Measurements from ENCODE around the gene ZNF280B. TPM values are rescaled to one million over a fixed set of nuclear protein-coding genes. Genes with fewer than 3 reads are reported as not detected.
"Not testable (repeated sequence)": the region's sequence is repeated elsewhere in the genome, so short reads cannot be mapped to it uniquely, and the experiment has no call there.

Gene ZNF280B
- total and polyA plus RNA-seq, 2 experiments from 2014 or later, result 0.86 to 1.9 TPM

DNA sequence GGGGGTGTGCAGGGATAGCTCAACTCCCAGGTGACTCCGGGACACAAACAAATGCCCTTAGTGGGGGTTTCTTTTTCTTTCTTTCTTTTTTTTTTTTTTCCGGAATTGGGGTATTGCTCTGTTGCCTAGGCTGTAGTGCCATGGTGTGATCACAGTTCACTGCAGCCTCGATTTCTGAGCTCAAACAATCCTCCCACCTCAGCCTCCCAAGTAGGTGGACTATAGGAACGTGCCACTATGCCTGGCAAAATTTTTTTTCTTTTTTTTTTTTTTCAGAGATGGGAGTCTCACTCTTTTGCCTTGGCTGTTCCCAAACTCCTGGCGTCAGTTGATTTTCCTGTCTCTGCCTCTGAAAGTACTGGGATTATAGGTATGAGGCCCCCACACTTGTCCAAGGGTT lies 25.3 kb upstream of the ZNF280B start:
- no peak for DNase-seq (ENCODE audit: low read depth in 1 of 2, low spot score in 1 of 2)
- Histone ChIP-seq H3K4me1 (ENCODE audit: low read depth) (no peaks in the 10 kb centered on the region), H3K4me3 (no peak overlapping the region), H3K27me3 (no peaks in the 10 kb centered on the region), H3K27ac (no peak overlapping the region), H3K9me3 (ENCODE audit: low read depth) (no peaks in the 10 kb centered on the region), H3K36me3 (no peaks in the 10 kb centered on the region)
- TF ChIP-seq, protein P1, sequence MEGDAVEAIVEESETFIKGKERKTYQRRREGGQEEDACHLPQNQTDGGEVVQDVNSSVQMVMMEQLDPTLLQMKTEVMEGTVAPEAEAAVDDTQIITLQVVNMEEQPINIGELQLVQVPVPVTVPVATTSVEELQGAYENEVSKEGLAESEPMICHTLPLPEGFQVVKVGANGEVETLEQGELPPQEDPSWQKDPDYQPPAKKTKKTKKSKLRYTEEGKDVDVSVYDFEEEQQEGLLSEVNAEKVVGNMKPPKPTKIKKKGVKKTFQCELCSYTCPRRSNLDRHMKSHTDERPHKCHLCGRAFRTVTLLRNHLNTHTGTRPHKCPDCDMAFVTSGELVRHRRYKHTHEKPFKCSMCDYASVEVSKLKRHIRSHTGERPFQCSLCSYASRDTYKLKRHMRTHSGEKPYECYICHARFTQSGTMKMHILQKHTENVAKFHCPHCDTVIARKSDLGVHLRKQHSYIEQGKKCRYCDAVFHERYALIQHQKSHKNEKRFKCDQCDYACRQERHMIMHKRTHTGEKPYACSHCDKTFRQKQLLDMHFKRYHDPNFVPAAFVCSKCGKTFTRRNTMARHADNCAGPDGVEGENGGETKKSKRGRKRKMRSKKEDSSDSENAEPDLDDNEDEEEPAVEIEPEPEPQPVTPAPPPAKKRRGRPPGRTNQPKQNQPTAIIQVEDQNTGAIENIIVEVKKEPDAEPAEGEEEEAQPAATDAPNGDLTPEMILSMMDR (IDR thresholded peaks at IDR 0.05; ENCODE audit: low read depth, low read length), result no peak

DNA sequence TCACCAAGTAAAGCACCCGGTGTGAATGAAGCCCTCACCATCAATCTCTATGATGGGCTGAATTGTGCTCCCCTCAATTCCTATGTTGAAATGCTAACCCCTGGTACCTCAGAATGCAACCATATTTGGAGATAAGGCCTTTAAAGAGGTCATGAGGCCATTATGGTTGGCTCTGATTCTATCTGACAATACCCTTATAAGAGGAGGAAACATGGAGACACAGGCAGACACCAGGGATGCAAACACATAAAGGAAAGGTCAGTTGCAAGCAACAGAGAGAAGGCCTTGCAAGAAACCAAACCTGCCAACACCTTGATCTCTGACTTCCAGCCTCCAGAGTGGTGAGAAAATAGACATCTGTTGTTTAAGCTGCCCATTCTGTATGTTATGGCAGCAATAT lies 24.9 kb upstream of the ZNF280B start:
- H3K36me3 ChIP-seq, result no peaks in the 10 kb centered on the region
- H3K27me3 ChIP-seq, result no peaks in the 10 kb centered on the region
- TF ChIP-seq, protein P1 (IDR thresholded peaks at IDR 0.05; ENCODE audit: low read depth, low read length), result no peak
- no peak overlapping the region for H3K27ac ChIP-seq
- no peaks in the 10 kb centered on the region for H3K9me3 ChIP-seq (ENCODE audit: low read depth)
- no peak overlapping the region for H3K4me3 ChIP-seq
- no peak for DNase-seq (ENCODE audit: low read depth in 1 of 2, low spot score in 1 of 2)
- H3K4me1 ChIP-seq (ENCODE audit: low read depth), result no peaks in the 10 kb centered on the region

DNA sequence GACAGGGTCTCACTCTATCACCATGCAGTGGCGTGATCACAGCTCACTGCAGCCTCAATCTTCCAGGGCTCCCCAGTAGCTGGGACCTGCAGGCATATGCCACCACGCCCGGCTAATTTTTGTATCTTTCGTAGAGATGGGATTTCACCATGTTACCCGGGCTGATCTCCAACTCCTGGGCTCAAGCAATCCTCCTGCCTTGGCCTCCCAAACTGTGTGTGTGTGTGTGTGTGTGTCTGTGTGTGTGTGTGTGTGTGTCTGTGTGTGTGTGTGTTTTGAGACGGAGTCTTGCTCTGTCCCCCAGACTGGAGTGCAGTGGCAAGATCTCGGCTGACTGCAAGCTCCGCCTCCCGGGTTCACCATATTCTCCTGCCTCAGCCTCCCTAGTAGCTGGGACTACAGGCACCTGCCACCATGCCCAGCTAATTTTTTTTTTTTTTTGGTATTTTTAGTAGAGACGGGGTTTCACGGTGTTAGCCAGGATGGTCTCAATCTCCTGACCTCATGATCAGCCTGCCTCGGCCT lies 24.1 kb upstream of the ZNF280B start:
- not testable (repeated sequence) for DNase-seq (ENCODE audit: low read depth in 1 of 2, low spot score in 1 of 2); H3K27me3 ChIP-seq

DNA sequence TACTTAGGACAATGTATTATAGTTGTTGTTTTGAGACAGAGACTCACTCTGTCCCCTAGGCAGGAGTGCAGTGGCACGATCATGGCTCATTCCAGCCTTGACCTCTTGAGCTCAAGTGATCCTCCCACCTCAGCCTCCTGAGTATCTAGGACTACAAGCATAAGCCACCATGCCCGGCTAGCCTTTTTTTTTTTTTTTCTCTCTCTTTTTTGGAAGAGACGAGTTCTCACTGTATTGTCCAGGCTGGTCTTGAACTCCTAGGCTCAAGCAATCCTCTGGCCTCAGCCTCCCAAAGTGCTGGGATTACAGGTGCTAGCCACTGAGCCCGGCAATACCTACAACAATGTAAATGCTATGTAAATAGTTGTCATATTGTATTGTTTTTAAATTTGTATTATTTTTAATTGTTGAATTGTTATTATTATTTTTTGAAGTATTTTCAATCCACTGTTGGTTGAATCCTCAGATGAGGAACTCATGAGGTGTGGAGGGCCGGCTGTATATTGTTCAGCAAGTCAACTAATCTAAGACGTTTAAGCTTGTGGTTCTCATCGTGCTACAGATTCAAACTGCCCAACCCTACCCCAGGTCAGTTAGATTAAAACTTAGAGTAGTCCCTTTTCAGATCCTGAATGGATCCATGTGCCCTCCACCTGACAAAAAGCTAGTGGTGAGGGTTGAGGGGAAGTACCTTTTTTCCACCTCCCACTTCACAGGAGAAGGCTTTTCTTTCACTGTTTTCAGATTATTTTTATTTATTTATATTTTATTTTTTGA lies 23.4 kb upstream of the ZNF280B start:
- DNase-seq (ENCODE audit: low read depth in 1 of 2, low spot score in 1 of 2), result no peak
- Histone ChIP-seq H3K4me3 (no peak overlapping the region), H3K36me3 (no peaks in the 10 kb centered on the region), H3K27me3 (no peaks in the 10 kb centered on the region), H3K9me3 (ENCODE audit: low read depth) (no peaks in the 10 kb centered on the region), H3K4me1 (ENCODE audit: low read depth) (no peaks in the 10 kb centered on the region), H3K27ac (no peak overlapping the region)
- TF ChIP-seq, protein P1 (IDR thresholded peaks at IDR 0.05; ENCODE audit: low read depth, low read length), result no peak

More for the DNA sequence above, 24.1 kb upstream of the ZNF280B start:
- H3K36me3 ChIP-seq; H3K9me3 ChIP-seq (ENCODE audit: low read depth); H3K4me1 ChIP-seq (ENCODE audit: low read depth); H3K27ac ChIP-seq; H3K4me3 ChIP-seq: not testable (repeated sequence)

DNA sequence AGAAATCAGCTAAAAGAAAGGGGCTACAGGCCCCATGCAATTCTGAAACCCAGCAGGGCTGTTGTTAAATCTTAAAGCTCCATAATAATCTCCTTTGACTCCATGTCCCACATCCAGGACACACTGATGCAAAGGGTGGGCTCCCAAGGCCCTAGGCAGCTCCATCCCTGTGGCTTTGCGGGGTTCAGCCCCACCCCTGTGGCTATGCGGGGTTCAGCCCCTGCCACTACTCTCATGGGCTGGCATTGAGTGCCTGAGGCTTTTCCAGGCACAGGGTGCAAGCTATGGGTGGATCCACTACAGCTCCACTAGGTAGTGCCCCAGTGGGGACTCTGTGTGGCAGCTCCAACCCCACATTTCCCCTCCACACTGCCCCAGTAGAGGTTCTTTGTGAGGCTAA lies 20.2 kb upstream of the ZNF280B start:
- TF ChIP-seq, protein P1 (IDR thresholded peaks at IDR 0.05; ENCODE audit: low read depth, low read length), result no peak
- H3K4me3 ChIP-seq, result no peak overlapping the region
- no peaks in the 10 kb centered on the region for H3K4me1 ChIP-seq (ENCODE audit: low read depth)
- no peak for DNase-seq (ENCODE audit: low read depth in 1 of 2, low spot score in 1 of 2)
- H3K27ac ChIP-seq, result no peak overlapping the region
- H3K36me3 ChIP-seq, result no peaks in the 10 kb centered on the region
- no peaks in the 10 kb centered on the region for H3K9me3 ChIP-seq (ENCODE audit: low read depth)
- no peaks in the 10 kb centered on the region for H3K27me3 ChIP-seq

DNA sequence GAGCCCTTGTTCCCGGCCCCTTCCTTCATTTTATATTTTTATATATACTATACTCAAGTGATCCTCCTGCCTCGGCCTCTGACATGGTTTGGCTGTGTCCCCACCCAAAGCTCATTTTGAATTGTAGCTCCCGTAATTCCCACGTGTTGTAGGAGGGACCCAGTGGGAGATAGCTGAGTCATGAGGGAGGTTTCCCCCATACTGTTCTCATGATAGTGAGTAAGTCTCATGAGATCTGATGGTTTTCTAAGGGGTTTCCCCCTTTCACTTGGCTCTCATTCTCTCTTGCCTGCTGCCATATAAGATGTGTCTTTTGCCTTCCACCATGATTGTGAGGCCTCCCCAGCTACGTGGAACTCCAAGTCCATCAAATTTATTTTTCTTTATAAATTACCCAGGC lies 18.8 kb upstream of the ZNF280B start:
- Histone ChIP-seq H3K36me3 (no peaks in the 10 kb centered on the region), H3K9me3 (ENCODE audit: low read depth) (no peaks in the 10 kb centered on the region), H3K4me1 (ENCODE audit: low read depth) (no peaks in the 10 kb centered on the region), H3K4me3 (no peak overlapping the region), H3K27ac (no peak overlapping the region), H3K27me3 (no peaks in the 10 kb centered on the region)
- TF ChIP-seq, protein P1 (IDR thresholded peaks at IDR 0.05; ENCODE audit: low read depth, low read length), result no peak
- DNase-seq (ENCODE audit: low read depth in 1 of 2, low spot score in 1 of 2), result no peak

Data from cardiac muscle cell (in vitro differentiated cells and primary cell).